OCI-LY7 (cell line): Measurements from ENCODE around the gene TSPYL1.

Experiments
- CTCF ChIP-seq: fragments of 200-600 bp; sonication (generic); conservative IDR thresholded peaks from 2 replicates; pipeline ENCODE4 v1.5.1; 2014; ENCODE audit warnings: mild to moderate bottlenecking, antibody characterized with exemption, low read length, moderate library complexity, mixed read lengths
- EZH2phosphoT487 ChIP-seq: fragments of 200-600 bp; sonication (generic); IDR thresholded peaks from 2 replicates; pipeline ENCODE4 v1.6.1; 2018; ENCODE audit warnings: low read depth, borderline replicate concordance, mild to moderate bottlenecking, mixed run types, antibody characterized with exemption, low read length, moderate library complexity, mixed read lengths

GRCh38 chr6:116234689-116235088, 45.0 kb downstream of the TSPYL1 start:
- TF ChIP-seq CTCF, result no peak
- TF ChIP-seq EZH2phosphoT487, result no peak
